IMR-90 (cell line): Measurements from ENCODE around the gene MC5R. TPM values are rescaled to one million over a fixed set of nuclear protein-coding genes. Genes with fewer than 3 reads are reported as not detected.

ENCODE experiments used
- ATAC-seq: fragments of 200-7000 bp; cut with Tn5 transposase; 2 replicates; pipeline ENCODE4 v1.9.1; 2020; ENCODE audit warnings: low read depth, mild to moderate bottlenecking, moderate library complexity
- BruUV-seq: library from RNA; stranded (reverse); fragments of 400-500 nt; replicated peaks from 2 replicates; lab custom pipeline; 2021; lab: Mats Ljungman, UMichigan
- CTCF ChIA-PET: fragments of 300-600 bp; formaldehyde crosslinking; extraction: SDS; loops from one replicate; lab custom pipeline; 2021; ENCODE audit warnings: antibody characterized with exemption; lab: Yijun Ruan, JAX
- POLR2A ChIA-PET: fragments of 300-600 bp; sonication (Branson Sonifier 250); formaldehyde crosslinking; loops from one replicate; lab custom pipeline; 2022; ENCODE audit warnings: antibody characterized with exemption; ENCODE audit not compliant: unreplicated experiment; lab: Charles Lee
- DNase-seq: peaks from one replicate; pipeline ENCODE4 v3.0.0; 2013
- H2AFZ ChIP-seq: replicated peaks from 2 replicates; pipeline ENCODE3; 2013; ENCODE audit warnings: low read length, mild to moderate bottlenecking; ENCODE audit not compliant: poor library complexity
- H2AK5ac ChIP-seq: 2 replicates; pipeline ENCODE4 v1.6.1; 2013; ENCODE audit warnings: low read depth, low read length, inconsistent platforms
- H2AK9ac ChIP-seq: replicated peaks from 2 replicates; pipeline ENCODE3; 2013; ENCODE audit warnings: mild to moderate bottlenecking, low read depth, low read length, moderate library complexity; ENCODE audit not compliant: poor library complexity
- H2BK120ac ChIP-seq: 2 replicates; pipeline ENCODE4 v1.6.1; 2013; ENCODE audit warnings: low read depth, low read length, inconsistent platforms
- H2BK15ac ChIP-seq: 3 replicates; pipeline ENCODE4 v1.6.1; 2013; ENCODE audit warnings: low read depth, low read length, inconsistent platforms
- H2BK20ac ChIP-seq: 2 replicates; pipeline ENCODE4 v1.6.1; 2013; ENCODE audit warnings: low read depth, mild to moderate bottlenecking, inconsistent platforms, low read length, moderate library complexity
- H2BK5ac ChIP-seq: 2 replicates; pipeline ENCODE4 v1.6.1; 2013; ENCODE audit warnings: mild to moderate bottlenecking, low read depth, low read length, inconsistent platforms; ENCODE audit not compliant: poor library complexity, severe bottlenecking
- H3K14ac ChIP-seq: replicated peaks from 2 replicates; pipeline ENCODE4 v1.6.1; 2013; ENCODE audit warnings: low read depth, low read length, inconsistent platforms
- H3K18ac ChIP-seq: 2 replicates; pipeline ENCODE4 v1.6.1; 2013; ENCODE audit warnings: low read depth, low read length, control low read depth
- H3K23ac ChIP-seq: 2 replicates; pipeline ENCODE4 v1.6.1; 2013; ENCODE audit warnings: low read depth, low read length, inconsistent platforms
- H3K27ac ChIP-seq: 2 replicates; pipeline ENCODE4 v1.5.1; 2013; ENCODE audit warnings: mild to moderate bottlenecking, control low read depth, low read length; ENCODE audit not compliant: insufficient read depth
- H3K27me3 ChIP-seq: 2 replicates; pipeline ENCODE4 v1.6.1; 2013; ENCODE audit warnings: low read length; ENCODE audit not compliant: control insufficient read depth, insufficient read depth
- H3K36me3 ChIP-seq: 2 replicates; pipeline ENCODE4 v1.6.1; 2013; ENCODE audit warnings: low read length, mixed read lengths; ENCODE audit not compliant: control insufficient read depth, insufficient read depth
- H3K4ac ChIP-seq: 2 replicates; pipeline ENCODE4 v1.6.1; 2013; ENCODE audit warnings: low read depth, low read length, inconsistent platforms
- H3K4me1 ChIP-seq: 2 replicates; pipeline ENCODE4 v1.6.1; 2013; ENCODE audit warnings: low read length, mixed read lengths; ENCODE audit not compliant: control insufficient read depth, insufficient read depth
- H3K4me2 ChIP-seq: 2 replicates; pipeline ENCODE4 v1.6.1; 2013; ENCODE audit warnings: low read depth, mild to moderate bottlenecking, control low read depth, low read length, moderate library complexity
- H3K4me3 ChIP-seq: 2 replicates; pipeline ENCODE4 v1.5.1; 2013; ENCODE audit warnings: low read depth, mild to moderate bottlenecking, control low read depth, low read length, moderate library complexity; ENCODE audit not compliant: insufficient read depth
- H3K56ac ChIP-seq: 2 replicates; pipeline ENCODE4 v1.6.1; 2013; ENCODE audit warnings: low read length, inconsistent platforms; ENCODE audit not compliant: insufficient read depth; ENCODE audit errors: extremely low read depth
- H3K79me1 ChIP-seq, 2 experiments: 2 replicates each; pipeline ENCODE4 v1.6.1; 2013; ENCODE audit warnings: low read length in 2 of 2, inconsistent platforms in 1 of 2, low read depth in 1 of 2
- H3K9ac ChIP-seq: 2 replicates; pipeline ENCODE4 v1.6.1; 2013; ENCODE audit warnings: low read depth, low read length, control low read depth
- H3K9me1 ChIP-seq: 2 replicates; pipeline ENCODE4 v1.6.1; 2013; ENCODE audit warnings: low read length, inconsistent platforms; ENCODE audit not compliant: insufficient read depth
- H3K9me3 ChIP-seq: 2 replicates; pipeline ENCODE4 v1.6.1; 2013; ENCODE audit warnings: low read length; ENCODE audit not compliant: control insufficient read depth, insufficient read depth
- H4K20me1 ChIP-seq: 2 replicates; pipeline ENCODE4 v1.6.1; 2013; ENCODE audit warnings: low read length, inconsistent platforms; ENCODE audit not compliant: insufficient read depth
- H4K5ac ChIP-seq: 2 replicates; pipeline ENCODE4 v1.6.1; 2013; ENCODE audit warnings: mild to moderate bottlenecking, low read depth, low read length, control low read depth
- H4K8ac ChIP-seq, 2 experiments: 2 replicates each; pipeline ENCODE4 v1.6.1; 2013; ENCODE audit warnings: low read depth in 2 of 2, low read length in 2 of 2, control low read depth in 1 of 2, inconsistent platforms in 1 of 2
- H4K91ac ChIP-seq: 2 replicates; pipeline ENCODE4 v1.6.1; 2013; ENCODE audit warnings: low read depth, low read length, inconsistent platforms; ENCODE audit not compliant: insufficient read depth
- CHD1 ChIP-seq: IDR thresholded peaks from 2 replicates; pipeline ENCODE4 v1.6.1; 2012; ENCODE audit warnings: low read depth, low read length, improper control_type of control experiment
- CTCF ChIP-seq: conservative IDR thresholded peaks from 2 replicates; pipeline ENCODE4 v1.5.1; 2012; ENCODE audit warnings: mild to moderate bottlenecking, low read depth, low read length, improper control_type of control experiment
- ELK1 ChIP-seq: fragments of 150-350 bp; IDR thresholded peaks from 2 replicates; pipeline ENCODE4 v1.6.1; 2016; ENCODE audit warnings: low read depth, mild to moderate bottlenecking, low read length, moderate library complexity, borderline replicate concordance
- RAD21 ChIP-seq: IDR thresholded peaks from 2 replicates; pipeline ENCODE4 v1.6.1; 2012; ENCODE audit warnings: low read length, improper control_type of control experiment
- WGBS, 2 experiments: methylation state at CpG; one replicate each; pipeline versions ENCODE4 v1.1.5 to v1.1.7; 2013; ENCODE audit warnings: missing lambda C conversion rate in 2 of 2; ENCODE audit not compliant: insufficient read length in 1 of 2; ENCODE audit errors: extremely low coverage in 2 of 2; 5-methylcytosine and 5-hydroxymethylcytosine counted together
- dilution Hi-C: fragments of 300-500 bp; cut with HindIII; formaldehyde crosslinking; loops from one replicate; pipeline ENCODE4 v1.14.3; 2018; ENCODE audit warnings: low sequenced_read_pairs; ENCODE audit not compliant: unreplicated experiment
- in situ Hi-C: fragments of 300-500 bp; cut with MboI; formaldehyde crosslinking; loops from 3 replicates; pipeline ENCODE4 v1.14.3; 2019; ENCODE audit warnings: low sequenced_read_pairs, inconsistent platforms, mixed read lengths
- intact Hi-C: fragments of 100-400 bp; cut with micrococcal nuclease; formaldehyde crosslinking; loops from 2 replicates; pipeline ENCODE4 v1.10.0; 2022
- polyA plus RNA-seq, 3 experiments: library from polyadenylated mRNA; depleted of rRNA; stranded (reverse); fragments of >200 nt; gene quantifications; 2 replicates each; pipeline ENCODE4 v1.2.3, GENCODE V29; 2012; ENCODE audit warnings: low replicate concordance in 1 of 3
- total RNA-seq: library from RNA; depleted of rRNA; stranded (reverse); fragments of >200 nt; gene quantifications from 2 replicates; pipeline ENCODE4 v1.2.3, GENCODE V29; 2012

The MC5R gene
- total and polyA plus RNA-seq, 2 of the 4 experiments (the other 2 are of a cell fraction): not detected

GRCh38 chr18:13800505-13801259 is 23.3 kb upstream of the MC5R start:
- DNase-seq (peak; percentile 18), ATAC-seq (peak; percentile 92)
- H3K4me2 ChIP-seq: peak overlapping the region; percentile 85
- in situ Hi-C loops (no loop called here), dilution Hi-C loops (no loop called here), intact Hi-C loops (no loop called here)
- CTCF ChIA-PET: no interaction called here
- H2AFZ ChIP-seq: peak overlapping the region; percentile 80
- H3K18ac ChIP-seq: no peak overlapping the region
- no peak overlapping the region for H2BK120ac ChIP-seq
- H4K20me1 ChIP-seq: no peaks in the 10 kb centered on the region
- H2BK20ac ChIP-seq: no peak overlapping the region
- H3K36me3 ChIP-seq: no peaks in the 10 kb centered on the region
- H3K4me1 ChIP-seq: no peaks in the 10 kb centered on the region
- no peak overlapping the region for H3K23ac ChIP-seq
- no peak overlapping the region for H3K56ac ChIP-seq
- H2BK5ac ChIP-seq: no peak overlapping the region
- H3K4me3 ChIP-seq: peak overlapping the region; percentile 35
- H4K8ac ChIP-seq: no peak overlapping the region
- H3K9me1 ChIP-seq: no peaks in the 10 kb centered on the region
- no peak overlapping the region for H3K9ac ChIP-seq
- 5% methylated on average over 11 of the region's 30 CpGs; no CpG with 5 or more reads in 1 of the 2 experiments for WGBS, 2 experiments
- no peak for TF ChIP-seq ELK1
- TF ChIP-seq RAD21: peak; percentile 47
- no peak for TF ChIP-seq CHD1
- peak; percentile 34 for TF ChIP-seq CTCF
- H3K14ac ChIP-seq: no peak overlapping the region
- H3K9me3 ChIP-seq: no peaks in the 10 kb centered on the region
- no peak overlapping the region for H2AK5ac ChIP-seq
- peaks cover 7% of the 10 kb centered on the region; the same call in 1 of the 2 replicates for H3K27me3 ChIP-seq
- H2AK9ac ChIP-seq: no peak overlapping the region
- H3K4ac ChIP-seq: no peak overlapping the region
- no peak overlapping the region for H4K5ac ChIP-seq
- POLR2A ChIA-PET: no interaction called here
- H3K79me1 ChIP-seq: no peaks in the 10 kb centered on the region
- H4K91ac ChIP-seq: no peak overlapping the region
- no peak overlapping the region for H2BK15ac ChIP-seq
- H3K27ac ChIP-seq: no peak overlapping the region
- no TSS peak for BruUV-seq
